Smooth muscle cell of the brain vasculature (primary cell): ENCODE results near the gene TAL2.

ENCODE experiments used
- DNase-seq: peaks from one replicate; pipeline ENCODE4 v3.0.0-alpha.2; 2012; ENCODE audit warnings: low read depth, low spot score

The TAL2 gene

DNA sequence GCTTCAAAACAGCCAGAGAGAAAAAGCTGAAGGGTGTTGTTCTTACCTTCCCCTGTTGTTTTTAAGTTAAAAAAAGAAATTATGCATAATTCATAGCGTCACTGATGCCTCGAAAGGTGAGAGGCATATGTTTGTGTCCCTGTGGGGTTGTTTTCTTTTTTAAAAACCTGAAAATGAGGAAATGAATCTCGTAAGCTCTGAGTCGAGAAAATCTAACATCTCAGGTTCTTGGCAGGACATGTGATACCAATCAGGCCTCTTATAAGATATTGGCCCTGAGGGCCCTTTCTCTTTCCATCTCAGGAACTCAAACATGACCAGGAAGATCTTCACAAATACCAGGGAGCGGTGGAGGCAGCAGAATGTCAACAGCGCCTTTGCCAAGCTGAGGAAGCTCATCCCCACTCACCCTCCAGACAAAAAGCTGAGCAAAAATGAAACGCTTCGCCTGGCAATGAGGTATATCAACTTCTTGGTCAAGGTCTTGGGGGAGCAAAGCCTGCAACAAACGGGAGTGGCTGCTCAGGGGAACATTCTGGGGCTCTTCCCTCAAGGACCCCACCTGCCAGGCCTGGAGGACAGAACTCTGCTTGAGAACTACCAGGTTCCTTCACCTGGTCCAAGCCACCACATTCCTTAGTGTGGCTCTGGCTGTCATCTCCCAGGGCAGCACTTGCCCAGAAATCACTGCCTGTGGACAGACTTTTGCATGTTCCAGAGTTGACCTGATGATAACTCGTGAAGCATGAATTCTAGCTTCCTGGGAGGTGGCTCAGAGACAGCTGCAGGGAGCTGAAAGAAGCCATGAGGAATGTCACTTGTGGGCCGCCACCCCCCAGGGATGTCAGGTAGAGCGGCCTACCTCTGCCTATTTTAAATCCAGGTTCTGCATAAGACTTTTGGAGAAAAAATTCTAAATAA is at the start of gene TAL2:
Gene TAL2 (plus strand): TSS at position 274 of the 921 bp plus-strand sequence. CDS start 40 bp downstream, at position 314.
- DNase-seq = no peak

DNA sequence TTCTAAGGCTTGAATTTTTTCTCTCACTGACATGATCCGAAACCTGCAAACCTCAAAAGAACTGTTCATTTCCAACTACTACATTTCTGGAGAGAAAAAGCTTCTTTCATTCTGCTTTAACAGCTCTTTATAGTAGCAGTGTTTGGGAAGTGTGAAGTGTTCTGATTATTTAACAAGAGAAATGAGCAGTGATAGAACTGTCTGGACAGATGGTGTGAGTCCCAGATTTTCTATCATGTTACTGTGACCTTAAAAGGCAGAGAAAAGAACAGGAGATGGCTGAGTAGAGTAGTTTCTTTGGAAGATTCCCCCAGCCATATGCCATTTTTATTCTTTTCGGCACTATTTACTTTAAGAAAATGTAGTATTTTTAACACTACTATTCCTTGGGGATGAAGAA is 41.3 kb upstream of the TAL2 start:
- no peak for DNase-seq

DNA sequence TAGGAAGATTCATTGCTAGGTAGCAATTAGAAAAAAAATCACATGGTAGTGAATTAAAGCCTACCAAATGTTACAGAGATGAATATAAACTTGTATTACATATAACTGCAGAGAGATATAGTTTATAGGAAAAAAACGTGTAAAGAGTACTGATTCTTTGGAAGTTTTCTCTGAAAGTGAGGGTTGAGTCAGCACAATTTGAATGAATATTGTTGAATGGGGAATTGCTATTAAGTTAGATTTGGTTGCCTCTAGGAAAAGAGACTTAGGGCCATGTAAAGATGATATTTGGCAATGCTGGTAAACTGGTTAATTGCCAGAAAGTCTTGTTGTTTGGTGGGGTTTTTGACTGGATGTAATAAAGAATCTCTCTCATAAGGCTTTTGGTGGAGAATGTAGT is 37.2 kb upstream of the TAL2 start:
- no peak for DNase-seq

DNA sequence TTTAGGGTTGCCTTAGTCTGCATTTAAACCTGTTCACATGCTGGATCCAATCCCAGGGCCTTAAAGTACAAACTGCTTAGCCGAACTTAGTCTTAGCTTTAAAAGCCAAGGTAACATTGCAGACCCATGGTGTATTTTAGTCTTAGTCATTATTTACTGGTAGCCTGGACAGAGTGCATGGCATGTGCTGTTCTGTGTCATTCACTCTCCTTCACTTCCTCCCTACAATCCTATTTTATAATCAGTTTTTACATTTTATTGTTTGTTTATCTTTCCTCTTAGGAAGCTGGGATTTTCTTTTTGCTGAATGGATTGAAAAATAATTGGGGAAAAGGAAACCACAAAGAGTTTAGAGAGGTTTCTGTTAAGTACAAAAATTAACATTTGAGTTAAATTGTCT is 29.4 kb upstream of the TAL2 start:
- no peak for DNase-seq

DNA sequence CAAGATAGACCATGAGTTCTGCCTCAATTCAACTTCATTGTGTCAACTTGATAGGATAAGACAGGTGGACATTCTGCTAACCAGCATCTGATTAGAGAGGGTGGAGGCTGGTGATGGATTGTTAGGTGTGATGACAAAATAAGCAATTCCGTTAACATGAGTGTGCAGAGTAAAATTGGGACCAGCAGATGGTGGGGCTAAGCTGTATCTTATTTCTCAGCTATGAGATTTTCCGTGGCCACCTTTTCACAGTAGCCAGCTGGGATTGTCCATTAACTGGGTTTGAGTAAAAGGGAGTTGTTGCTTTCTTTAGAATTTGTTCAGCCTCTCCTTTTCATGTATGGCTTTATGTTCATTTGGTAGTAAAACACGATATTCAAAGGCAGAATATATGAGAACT is 28.8 kb upstream of the TAL2 start:
- DNase-seq = no peak

DNA sequence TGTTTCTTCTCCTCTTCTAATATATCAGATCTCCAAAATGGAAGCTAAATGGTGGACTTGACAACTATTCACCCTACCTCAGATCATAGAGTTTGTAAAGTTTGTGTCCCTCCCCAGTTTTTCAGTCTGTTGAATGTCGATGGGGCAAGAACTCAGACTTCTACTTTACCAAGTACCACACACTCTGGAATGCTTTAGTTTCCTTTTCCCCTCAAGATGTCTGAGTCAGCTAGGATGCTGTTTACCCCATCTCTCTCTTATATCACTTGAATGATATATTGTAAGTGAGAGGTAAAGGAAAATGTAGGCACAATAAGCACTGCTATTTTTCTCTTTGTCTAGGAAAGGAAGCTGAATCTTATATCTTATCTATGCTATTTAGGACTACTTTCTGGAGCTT is 25.9 kb upstream of the TAL2 start:
- DNase-seq = no peak

DNA sequence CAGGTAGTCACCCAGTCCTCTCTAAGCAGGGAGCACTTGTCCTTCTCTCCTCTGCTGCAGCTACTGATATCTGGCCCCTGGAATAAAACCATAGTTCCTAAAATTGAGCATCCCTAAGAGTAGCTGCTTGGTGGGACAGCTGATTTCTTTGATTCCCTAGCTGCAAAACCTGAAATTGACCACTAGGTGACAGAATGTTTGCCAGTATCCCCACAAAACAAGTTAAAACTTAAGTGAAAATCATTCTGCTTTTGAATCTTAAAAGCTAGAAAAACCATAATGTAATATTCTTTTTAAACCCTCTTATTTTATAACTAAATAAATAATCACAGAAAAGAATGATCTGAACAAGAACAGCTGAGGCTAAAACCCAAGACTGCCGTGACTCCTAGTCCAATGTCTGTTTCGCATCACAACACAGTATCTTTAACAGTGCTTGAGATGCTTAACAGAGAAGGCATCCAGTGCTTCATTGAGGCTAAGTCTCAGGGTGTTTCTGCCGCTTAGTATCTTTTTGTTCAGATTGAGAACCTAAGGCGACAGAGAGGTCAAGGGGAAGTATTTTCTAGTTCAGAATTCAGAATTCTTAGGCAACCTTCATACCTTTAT is 24.4 kb upstream of the TAL2 start:
- DNase-seq = no peak

DNA sequence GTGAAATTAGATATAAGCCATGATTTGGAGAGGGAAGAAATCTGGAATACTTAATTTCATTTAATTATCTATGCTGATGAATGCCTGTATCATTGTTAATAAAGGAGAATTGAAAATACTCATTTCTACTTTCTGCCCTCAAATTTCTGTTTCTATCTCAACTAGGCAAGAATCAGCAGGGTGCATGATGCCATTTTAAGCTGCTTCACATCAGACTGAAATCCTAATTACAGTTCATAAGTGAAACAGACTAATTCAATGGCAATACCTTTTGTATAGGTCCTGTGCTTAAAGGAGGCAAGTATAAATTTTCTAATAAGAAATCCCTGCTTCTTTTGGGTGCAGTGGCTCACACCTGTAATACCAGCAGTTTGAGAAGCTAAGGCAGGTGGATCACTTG is 22.3 kb upstream of the TAL2 start:
- DNase-seq = no peak

DNA sequence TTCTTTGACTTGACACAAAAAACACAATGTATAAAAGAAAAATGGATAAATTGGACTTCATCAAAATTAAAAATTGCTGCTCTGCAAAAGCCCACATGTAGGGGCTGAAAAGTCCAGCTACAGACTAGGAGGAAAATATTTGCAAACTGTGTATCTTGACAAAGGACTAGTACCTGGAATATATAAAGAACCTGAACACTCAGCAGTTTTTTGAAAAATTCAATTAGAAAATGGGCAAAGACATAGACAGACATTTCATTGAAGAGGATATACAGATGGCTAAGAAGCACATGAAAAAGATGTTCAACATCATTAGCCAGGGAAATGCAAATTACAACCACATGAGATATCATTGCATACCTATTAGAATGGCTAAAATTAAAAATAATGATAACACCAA is 18.5 kb upstream of the TAL2 start:
- no peak for DNase-seq

DNA sequence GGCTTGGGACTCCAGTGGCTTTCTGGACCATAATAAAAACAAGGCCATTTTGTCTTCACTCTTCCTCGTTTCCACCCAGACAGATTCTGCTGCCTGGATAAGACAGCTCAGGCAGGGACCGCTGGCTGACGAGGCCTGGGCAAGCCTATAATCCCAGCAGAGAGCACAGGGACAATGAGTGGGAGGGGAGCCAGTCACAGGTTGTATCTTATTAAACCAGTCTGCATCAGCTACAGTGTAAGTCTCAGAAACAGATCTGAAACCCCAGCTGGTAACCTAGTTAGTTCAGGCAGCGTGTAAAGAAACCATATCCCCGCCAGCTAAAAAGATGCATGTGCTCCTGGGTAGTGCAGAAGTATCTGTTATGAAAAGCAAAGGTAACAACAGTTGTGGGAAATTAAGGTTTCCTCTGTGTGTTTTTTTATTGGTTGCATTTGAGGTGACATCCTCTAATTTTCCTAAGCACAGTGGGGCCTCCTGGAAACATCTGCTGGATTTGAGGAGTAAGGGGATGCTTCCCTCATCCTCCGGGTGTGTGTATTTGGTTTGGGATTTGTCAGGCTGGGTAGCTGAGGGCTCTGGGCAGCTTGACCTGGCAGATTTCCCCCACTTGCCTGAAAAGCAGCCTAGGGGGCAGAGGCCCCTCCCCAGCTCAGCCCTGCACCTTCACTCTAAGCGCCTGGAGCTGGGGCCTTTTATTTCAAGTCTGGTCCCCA is 15.2 kb upstream of the TAL2 start:
- DNase-seq = no peak

DNA sequence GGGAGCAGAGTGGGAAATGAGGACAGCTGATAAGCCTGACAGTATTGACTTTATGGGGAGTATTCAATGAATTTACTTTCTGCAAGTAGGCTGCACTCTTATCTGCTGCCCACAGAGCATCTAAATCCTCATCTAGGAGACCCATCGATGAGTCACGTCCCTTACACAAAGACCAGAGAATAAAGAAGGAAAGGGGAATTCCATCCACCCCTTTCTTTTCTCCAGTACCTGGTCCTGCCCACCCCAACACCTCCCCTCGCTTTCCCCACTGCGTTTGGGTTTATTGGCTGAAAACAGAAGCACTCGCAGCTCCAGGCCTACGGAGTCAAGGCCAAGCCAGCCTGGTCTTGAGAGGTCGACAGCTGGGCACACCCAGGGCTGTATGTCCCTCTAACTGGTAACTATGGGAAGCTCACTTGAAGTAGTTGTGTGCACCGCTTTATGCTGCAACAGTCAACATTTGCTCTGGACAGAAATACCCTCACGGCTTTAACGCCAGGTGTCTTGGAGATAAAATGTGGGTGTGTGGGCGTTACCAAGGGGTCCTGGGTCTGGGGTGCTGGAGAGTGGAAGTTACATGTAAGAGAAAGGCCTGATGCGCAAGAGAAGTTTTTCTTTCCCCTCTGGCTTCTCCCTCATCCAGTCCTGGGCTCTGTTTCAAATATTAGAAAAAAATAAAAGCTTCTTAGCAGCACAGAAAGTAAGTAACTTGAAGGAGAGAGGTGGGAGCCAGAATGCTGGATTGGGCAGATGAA is 14.5 kb upstream of the TAL2 start:
- no peak for DNase-seq

DNA sequence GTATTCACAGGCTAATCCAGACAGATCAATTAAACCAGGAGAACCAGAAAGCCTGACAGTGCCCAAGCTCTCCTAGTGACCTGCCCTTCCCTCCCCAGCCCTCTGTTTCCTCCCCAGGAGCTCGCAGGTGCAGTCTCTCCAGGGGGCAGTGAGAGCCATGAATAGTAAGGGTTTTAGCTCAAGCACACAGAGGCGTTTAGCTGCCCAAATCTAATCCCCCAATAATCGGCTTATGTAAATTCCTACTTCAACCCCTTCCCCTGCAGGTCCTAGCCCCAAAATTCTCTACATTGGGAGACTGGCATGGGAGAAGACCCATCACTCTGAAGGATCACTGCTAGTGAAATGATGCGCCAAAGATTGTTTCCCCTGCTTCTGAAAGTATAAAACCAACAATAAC is 10.5 kb upstream of the TAL2 start:
- no peak for DNase-seq

DNA sequence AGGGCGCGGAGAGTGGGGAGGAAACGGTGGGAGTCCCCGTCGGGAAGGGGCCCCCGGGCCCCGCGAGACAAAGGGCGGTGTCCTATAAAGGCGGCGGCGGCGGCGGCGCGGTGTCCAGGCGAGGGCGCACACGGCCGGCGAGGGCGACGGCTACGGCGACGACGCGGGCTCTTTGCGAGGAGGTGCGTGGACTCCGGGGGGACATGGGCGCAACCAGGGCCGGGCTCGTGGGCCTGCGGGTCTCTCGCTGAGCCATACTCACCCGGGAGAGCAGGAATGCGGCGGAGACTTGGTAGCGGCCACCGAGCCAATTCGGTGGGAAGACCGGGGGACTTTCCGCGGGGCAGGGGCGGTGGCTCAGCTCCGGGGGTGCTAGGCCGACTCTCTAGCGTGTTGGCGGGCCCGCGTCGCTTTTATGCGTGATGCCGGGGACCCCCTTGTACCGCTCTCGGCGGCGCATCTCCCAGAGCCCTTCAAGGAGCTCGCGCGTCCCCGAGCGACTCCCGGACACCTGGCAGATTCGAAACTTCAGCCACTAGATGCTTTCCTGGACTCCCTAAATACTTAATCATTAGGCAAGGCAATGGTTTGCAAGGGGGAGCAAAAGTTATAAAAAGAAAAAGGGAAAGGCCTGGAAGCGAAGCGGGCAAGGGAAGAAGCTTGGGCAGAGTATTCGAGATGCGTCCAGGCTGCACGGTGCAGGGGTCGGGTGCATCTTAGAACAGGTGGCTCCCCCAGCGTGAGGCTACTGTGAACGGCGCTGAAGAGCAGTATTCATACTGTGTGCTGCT is 5.9 kb upstream of the TAL2 start:
- no peak for DNase-seq

DNA sequence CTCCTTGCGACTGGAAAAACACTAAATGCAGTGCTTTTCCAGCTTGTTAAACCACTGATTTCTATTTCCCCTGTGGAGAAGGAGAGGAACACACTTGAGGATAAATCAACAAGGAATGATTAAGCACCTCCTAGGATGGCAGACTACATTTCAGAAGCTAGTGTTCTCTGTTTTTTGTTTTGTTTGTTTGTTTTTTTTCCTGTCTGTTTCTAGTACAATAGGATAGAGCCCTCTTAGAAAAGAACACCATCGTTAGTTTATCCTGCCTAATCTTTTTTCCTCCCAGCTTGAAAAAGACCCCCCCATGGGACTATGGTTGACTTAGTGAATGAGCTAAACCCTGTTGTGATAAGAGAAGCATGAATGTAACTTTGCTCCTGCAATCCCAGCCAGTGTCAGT is 3.9 kb upstream of the TAL2 start:
- DNase-seq = no peak

DNA sequence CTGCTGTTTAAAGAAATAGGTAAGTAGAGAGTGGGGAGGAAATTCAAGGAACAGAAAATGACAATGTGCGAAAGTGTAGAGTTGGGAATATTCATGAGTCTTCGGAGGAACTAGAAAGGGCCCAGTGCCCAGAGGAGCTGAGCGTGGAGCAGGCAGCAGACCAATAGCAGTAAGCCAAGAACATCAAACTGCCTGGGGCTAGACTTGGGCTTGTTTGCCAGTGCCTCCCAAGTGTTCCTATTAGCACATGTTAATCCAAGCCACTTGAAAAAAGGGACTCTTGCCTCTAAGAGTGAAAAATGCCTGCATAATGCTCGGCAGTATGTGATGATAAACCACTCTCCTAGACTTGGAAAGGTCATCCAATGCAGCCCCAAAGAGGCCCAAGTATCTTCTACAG is 1.2 kb upstream of the TAL2 start:
- no peak for DNase-seq

DNA sequence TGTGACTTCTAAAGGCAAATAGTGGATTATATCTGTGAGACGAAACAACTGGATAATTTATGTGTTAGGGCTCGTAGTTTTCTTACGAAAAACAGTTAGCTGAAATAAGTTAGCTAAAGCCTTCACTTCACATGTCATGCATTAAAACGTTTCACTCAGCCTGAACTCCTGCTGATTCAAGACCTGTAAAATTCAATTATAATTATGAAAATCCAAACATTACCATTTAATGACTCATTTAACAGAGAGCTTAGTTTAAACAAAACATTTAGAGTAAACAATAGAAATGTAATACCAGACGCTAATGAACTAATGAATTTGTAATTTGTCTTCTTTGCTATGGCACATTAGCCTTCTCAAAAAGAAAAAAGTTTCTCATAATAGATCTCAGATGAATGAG is 1.7 kb downstream of the TAL2 start:
- DNase-seq = no peak

DNA sequence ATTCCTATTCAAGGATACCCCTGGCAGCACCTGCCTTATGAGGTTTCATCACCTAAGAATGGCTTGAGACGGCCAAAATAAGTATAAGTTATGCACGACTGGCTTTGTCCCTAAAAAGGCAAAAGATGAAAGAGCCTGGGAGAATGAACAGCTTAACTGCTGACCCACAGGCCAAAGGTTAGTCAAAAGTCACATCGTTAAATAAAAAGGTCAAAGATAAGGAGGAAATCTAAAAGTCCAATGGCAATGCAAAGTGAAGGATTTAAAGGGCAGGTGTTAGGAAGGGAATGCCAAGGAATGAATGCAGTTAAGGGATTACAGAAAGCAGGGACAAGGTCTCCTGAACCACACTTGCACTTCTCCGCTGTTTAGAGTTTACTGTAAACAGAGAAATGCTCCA is 5.6 kb downstream of the TAL2 start:
- DNase-seq = no peak

DNA sequence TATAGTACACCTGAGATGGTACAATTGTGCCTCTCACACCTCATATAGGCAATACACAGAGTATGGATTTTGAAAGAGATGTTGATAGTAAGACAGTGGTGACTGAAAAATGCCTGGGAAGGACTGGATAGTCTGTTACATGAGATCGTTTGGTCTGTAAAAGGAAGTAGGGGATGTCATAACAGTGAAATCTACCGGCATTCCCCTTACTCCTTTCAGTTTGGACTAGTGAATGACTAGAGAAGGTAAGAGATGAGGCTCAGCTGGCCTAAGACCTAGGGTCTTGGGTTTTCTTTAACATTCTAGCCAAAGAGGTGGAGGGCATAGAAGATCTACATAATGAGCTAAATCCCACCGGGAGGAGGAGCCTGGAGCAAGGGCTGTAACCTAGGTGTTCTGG is 8.1 kb downstream of the TAL2 start:
- DNase-seq = no peak

DNA sequence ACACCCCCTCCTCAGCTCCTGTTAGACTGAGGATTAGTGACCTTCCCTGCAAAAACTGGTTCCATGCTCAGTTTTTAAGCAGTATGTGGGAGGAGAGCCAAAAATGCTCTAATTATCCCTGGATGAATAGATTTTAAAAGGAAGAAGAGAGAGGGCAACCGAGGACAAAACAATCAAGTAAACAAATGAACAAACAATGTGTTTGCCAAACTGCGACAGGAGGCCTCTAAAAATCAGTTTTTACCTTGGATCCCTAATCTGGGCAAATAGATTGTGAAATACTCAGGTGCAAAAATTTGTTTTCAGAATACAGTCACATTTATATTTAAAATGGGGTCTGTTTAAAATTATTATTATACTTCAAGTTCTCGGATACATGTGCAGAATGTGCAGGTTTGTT is 8.5 kb downstream of the TAL2 start:
- no peak for DNase-seq

DNA sequence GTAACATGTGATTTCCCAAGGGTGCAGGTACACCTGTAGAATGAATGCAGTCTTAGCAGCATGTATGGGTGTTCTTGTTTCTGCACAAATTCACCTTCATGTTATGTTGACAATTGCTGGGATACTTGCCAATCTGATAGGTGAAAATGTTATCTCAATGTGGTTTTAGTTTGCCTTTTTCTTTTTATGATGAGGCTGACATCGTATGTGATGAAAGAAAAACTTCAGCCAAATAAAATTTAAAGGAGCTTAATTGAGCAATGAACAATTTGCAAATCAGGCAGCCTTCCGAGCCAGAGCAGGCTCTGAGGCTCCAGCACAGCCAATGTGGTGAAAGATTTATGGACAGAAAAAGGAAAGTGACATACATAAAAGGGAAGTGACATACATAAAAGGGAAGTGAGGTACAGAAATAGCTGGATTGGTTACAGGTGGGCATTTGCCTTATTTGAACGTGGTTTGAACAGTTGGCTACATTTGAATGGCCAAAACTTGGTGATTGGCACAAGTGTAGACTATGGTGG is 10.5 kb downstream of the TAL2 start:
- DNase-seq = no peak

DNA sequence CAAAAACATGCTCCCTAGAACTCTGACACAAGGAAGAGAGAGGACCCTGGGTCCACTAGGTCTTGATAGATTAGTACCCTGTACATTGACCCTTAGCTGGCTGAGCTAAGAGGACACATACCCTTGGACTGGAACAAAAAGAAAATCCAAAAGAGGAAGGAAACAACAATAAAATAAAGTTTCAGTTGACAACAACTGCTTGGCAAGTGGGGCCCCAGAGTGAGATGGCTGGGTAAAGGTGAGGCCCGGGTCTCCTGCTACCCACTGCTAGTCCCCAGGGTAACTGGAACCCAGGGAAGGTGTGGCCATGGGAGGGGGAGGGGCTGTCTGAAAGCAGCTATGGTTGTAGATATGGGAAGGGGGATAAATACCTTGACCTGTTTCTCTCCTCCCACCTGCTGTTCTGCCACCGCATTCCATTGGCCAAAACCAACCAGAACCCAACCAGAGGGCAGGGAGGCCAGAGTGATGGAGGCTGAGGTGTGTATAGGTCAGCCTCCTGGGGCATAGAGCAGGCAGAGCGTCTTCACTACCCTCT is 11.7 kb downstream of the TAL2 start:
- DNase-seq = no peak
